GM12874 (cell line): ENCODE measurements around the gene SPACDR.

Experiments used
- TF ChIP-seq, protein P1 (sequence below): IDR thresholded peaks from 2 replicates; pipeline ENCODE4 v1.5.1; 2011; ENCODE audit warnings: low read depth, mild to moderate bottlenecking, control low read depth, low read length, moderate library complexity; ENCODE audit not compliant: insufficient read depth

SPACDR gene, protein sequence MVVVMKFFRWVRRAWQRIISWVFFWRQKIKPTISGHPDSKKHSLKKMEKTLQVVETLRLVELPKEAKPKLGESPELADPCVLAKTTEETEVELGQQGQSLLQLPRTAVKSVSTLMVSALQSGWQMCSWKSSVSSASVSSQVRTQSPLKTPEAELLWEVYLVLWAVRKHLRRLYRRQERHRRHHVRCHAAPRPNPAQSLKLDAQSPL

GRCh38 chr7:100464210-100464660 lies at the start of gene SPACDR:
TSS of gene SPACDR (minus strand) at chr7:100464260. CDS start at chr7:100464025, 235 bp downstream.
- TF ChIP-seq, protein P1, sequence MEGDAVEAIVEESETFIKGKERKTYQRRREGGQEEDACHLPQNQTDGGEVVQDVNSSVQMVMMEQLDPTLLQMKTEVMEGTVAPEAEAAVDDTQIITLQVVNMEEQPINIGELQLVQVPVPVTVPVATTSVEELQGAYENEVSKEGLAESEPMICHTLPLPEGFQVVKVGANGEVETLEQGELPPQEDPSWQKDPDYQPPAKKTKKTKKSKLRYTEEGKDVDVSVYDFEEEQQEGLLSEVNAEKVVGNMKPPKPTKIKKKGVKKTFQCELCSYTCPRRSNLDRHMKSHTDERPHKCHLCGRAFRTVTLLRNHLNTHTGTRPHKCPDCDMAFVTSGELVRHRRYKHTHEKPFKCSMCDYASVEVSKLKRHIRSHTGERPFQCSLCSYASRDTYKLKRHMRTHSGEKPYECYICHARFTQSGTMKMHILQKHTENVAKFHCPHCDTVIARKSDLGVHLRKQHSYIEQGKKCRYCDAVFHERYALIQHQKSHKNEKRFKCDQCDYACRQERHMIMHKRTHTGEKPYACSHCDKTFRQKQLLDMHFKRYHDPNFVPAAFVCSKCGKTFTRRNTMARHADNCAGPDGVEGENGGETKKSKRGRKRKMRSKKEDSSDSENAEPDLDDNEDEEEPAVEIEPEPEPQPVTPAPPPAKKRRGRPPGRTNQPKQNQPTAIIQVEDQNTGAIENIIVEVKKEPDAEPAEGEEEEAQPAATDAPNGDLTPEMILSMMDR = no peak

GRCh38 chr7:100513212-100513810 lies 49.3 kb upstream of the SPACDR start:
- TF ChIP-seq, protein P1 = no peak

GRCh38 chr7:100510437-100511239 lies 46.6 kb upstream of the SPACDR start:
- TF ChIP-seq, protein P1 = no peak

GRCh38 chr7:100509231-100509630 lies 45.2 kb upstream of the SPACDR start:
- TF ChIP-seq, protein P1 = no peak

GRCh38 chr7:100506356-100506923 lies 42.4 kb upstream of the SPACDR start:
- TF ChIP-seq, protein P1 = no peak

DNA sequence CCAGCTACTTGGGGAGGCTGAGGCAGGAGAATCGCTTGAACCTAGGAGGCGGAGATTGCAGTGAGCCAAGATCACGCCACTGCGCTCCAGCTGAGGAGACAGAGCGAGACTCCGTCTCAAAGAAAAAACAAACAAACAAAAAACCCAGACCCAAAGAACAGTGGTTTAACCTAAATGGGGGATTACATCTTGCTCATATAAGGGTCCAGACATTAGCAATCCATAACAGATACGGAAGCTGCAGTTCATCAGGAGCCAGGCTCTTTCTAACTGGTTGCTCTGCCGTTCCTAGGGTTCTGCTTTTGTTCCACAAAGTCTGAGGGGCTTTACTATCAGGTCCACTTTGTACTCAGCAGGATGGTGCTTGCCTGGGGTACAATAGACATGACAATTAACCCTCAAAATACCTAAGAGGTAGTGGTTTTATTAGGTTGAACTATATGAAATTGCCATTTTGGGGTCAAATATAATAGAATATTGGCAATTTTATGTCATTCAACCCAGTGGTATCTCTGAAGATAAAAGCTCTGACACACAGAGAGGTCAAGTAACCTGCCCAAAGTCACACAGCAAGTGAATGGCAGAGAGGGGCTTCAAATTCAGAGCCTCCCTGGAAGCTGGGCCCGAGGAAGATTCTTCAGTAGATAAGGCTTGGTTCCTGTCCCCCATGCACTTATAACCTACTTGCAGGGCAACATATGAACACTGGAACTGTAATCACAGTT lies 41.0 kb upstream of the SPACDR start:
- TF ChIP-seq, protein P1 = no peak
